RWPE2 (cell line): ENCODE results near the gene AGBL4.
"Not testable (repeated sequence)": the region's sequence is repeated elsewhere in the genome, so short reads cannot be mapped to it uniquely, and the experiment has no call there.

Source experiments
- ATAC-seq: fragments of 200-7000 bp; cut with Tn5 transposase; 3 replicates; pipeline ENCODE4 v1.9.1; 2021; ENCODE audit warnings: low read depth
- DNase-seq: peaks from one replicate; pipeline ENCODE4 v3.0.0-alpha.2; 2020; ENCODE audit warnings: low spot score
- H3K27ac ChIP-seq: fragments of 450-650 bp; 2 replicates; pipeline ENCODE4 v1.5.1; 2017; ENCODE audit warnings: mild to moderate bottlenecking; ENCODE audit not compliant: poor library complexity, severe bottlenecking
- H3K27me3 ChIP-seq: fragments of 250-450 bp; sonication (Bioruptor Pico); 2 replicates; pipeline ENCODE4 v1.5.1; 2021; ENCODE audit warnings: mild to moderate bottlenecking, moderate library complexity; ENCODE audit not compliant: insufficient read depth, poor library complexity, severe bottlenecking
- H3K36me3 ChIP-seq: fragments of 250-450 bp; sonication (Bioruptor Pico); 2 replicates; pipeline ENCODE4 v1.5.1; 2020; ENCODE audit warnings: low read depth, mild to moderate bottlenecking, moderate library complexity
- H3K4me1 ChIP-seq: fragments of 250-450 bp; sonication (Bioruptor Pico); 2 replicates; pipeline ENCODE4 v1.5.1; 2021; ENCODE audit warnings: mild to moderate bottlenecking, moderate library complexity; ENCODE audit not compliant: insufficient read depth, poor library complexity, severe bottlenecking
- H3K4me3 ChIP-seq: fragments of 250-450 bp; sonication (Bioruptor Pico); 2 replicates; pipeline ENCODE4 v1.5.1; 2021; ENCODE audit warnings: mild to moderate bottlenecking, moderate library complexity; ENCODE audit not compliant: severe bottlenecking
- H3K9me3 ChIP-seq: fragments of 250-450 bp; sonication (Bioruptor Pico); 2 replicates; pipeline ENCODE4 v1.5.1; 2021; ENCODE audit warnings: mild to moderate bottlenecking, moderate library complexity; ENCODE audit not compliant: severe bottlenecking
- TF ChIP-seq, protein P1 (sequence below): fragments of 450-650 bp; IDR thresholded peaks from one replicate; pipeline ENCODE4 v1.5.1; 2017; ENCODE audit warnings: mild to moderate bottlenecking, moderate library complexity; ENCODE audit not compliant: poor library complexity, severe bottlenecking

AGBL4 gene

DNA sequence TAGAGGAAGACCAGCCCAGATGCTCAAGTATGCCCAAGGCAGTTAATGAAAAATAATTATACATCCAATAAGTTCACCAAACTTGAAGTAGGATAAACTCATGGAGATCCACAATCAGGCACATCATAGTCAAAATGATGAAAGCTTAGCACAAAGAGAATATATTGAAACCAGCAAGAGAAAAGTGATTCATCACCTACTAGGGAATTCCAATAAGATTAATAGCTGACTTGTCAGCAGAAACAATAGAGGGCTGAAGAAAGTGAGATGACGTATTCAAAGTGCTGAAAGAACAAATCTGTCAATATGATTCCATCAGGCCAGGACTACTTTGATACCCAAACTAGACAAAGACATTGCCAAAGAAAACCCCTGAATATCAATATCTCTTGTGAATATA is 995.4 kb downstream of the AGBL4 start:
- Histone ChIP-seq H3K9me3 (no peaks in the 10 kb centered on the region), H3K27ac (no peak overlapping the region), H3K36me3 (no peaks in the 10 kb centered on the region), H3K27me3 (no peaks in the 10 kb centered on the region), H3K4me3 (no peak overlapping the region), H3K4me1 (no peaks in the 10 kb centered on the region)
- ATAC-seq, result no peak
- DNase-seq, result no peak
- TF ChIP-seq, protein P1, sequence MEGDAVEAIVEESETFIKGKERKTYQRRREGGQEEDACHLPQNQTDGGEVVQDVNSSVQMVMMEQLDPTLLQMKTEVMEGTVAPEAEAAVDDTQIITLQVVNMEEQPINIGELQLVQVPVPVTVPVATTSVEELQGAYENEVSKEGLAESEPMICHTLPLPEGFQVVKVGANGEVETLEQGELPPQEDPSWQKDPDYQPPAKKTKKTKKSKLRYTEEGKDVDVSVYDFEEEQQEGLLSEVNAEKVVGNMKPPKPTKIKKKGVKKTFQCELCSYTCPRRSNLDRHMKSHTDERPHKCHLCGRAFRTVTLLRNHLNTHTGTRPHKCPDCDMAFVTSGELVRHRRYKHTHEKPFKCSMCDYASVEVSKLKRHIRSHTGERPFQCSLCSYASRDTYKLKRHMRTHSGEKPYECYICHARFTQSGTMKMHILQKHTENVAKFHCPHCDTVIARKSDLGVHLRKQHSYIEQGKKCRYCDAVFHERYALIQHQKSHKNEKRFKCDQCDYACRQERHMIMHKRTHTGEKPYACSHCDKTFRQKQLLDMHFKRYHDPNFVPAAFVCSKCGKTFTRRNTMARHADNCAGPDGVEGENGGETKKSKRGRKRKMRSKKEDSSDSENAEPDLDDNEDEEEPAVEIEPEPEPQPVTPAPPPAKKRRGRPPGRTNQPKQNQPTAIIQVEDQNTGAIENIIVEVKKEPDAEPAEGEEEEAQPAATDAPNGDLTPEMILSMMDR, result no peak

DNA sequence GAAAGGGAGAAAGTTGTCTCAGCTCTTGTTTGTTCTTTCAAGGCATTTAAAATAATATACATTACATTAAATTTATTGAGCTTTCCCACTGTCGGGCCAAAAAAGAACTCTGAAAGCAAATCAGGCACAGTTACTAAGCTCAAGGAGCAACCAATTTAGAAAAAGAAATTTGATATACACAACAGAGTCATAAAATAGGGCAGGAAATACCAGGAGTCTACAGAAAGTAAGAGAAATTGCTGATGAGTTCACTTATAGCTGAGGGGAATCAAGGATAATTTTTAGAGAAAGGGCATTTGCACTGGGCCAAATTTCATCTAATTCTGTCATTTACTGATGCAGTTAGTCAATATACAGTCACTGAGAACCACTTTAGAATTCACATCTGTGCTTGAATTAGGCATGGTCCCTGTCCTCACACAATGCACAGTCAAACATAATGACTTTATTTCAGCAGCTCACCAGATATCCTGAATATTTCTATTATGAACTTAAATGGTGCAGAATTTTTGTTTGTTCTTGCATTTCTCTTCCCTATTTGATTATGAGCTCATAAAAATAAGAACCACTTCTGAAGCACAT is 997.4 kb downstream of the AGBL4 start:
- H3K27ac ChIP-seq, result no peak overlapping the region
- TF ChIP-seq, protein P1, result no peak

DNA sequence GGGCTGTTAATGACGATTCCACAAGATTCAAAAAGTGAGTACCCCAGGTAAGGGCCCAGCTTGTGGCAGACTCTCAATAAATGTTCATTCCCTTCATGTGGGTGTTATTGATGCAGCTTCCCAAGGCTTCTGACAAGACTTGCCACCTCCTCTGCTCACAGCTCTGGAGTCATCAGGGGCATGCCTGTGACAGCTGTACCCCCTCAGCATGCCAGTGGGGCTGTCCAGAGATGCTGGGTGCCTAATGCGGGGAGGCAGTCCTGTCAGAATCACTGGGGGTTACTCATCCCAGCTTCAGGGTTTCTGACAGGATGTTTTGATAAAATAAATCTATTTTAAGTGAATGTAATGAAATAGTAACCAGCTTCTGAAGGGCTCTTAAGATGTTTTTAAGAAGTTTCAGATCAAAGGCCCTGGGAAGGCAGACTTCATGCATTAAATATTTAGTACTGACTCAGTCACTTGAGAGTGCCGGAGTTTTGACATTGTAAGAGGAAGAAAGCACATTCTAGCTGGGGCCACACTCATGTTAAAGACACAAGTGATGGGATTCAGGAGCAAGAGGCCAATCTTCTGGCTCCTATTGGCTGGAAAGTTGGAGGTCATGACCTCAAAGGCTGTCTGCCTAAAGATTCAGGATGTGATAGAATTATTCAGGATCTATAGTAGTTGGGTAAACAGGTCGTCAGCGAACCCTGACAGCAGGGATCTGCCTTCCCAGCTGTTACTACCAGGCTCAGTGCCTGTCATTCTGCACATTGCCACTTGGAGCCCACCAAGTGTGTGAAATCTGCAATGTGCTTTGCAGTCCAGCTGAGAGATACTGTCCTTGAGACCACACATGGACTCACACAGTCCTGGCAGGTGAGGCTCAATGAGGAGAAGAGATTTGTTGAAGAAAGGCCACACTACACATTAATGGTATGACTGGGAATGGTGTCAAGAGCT is 1007.5 kb downstream of the AGBL4 start:
- DNase-seq (no peak), ATAC-seq (no peak)
- no peak overlapping the region for H3K27ac ChIP-seq
- H3K4me1 ChIP-seq, result no peaks in the 10 kb centered on the region
- no peaks in the 10 kb centered on the region for H3K36me3 ChIP-seq
- no peak overlapping the region for H3K4me3 ChIP-seq
- H3K9me3 ChIP-seq, result no peaks in the 10 kb centered on the region
- TF ChIP-seq, protein P1, result no peak
- H3K27me3 ChIP-seq, result no peaks in the 10 kb centered on the region

More for the DNA sequence above, 997.4 kb downstream of the AGBL4 start:
- DNase-seq, result no peak
- H3K27me3 ChIP-seq, result no peaks in the 10 kb centered on the region
- ATAC-seq, result no peak
- no peak overlapping the region for H3K4me3 ChIP-seq
- no peaks in the 10 kb centered on the region for H3K9me3 ChIP-seq
- H3K4me1 ChIP-seq, result no peaks in the 10 kb centered on the region
- H3K36me3 ChIP-seq, result no peaks in the 10 kb centered on the region

DNA sequence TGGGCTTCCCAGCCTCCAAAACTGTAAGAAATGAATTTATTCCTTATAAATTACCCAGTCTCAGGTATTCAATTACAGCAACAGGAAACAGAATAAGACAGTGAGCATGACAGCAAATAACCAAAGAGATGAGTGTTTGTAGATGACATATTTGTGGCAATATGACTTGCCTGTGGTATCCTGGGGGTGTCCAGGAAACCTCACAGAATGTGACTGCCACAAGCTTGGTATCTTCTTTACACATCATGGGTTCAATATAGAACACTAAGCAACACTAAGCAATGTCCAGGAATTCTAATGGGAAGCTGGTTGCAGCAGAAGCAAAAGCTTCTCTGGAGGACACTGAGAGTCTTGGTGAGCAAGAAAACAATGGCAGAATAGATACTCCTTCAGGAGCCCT is 1010.7 kb downstream of the AGBL4 start:
- H3K4me1 ChIP-seq, result no peaks in the 10 kb centered on the region
- no peaks in the 10 kb centered on the region for H3K9me3 ChIP-seq
- no peaks in the 10 kb centered on the region for H3K27me3 ChIP-seq
- no peak overlapping the region for H3K4me3 ChIP-seq
- no peaks in the 10 kb centered on the region for H3K36me3 ChIP-seq
- TF ChIP-seq, protein P1, result no peak
- DNase-seq (no peak), ATAC-seq (no peak)
- no peak overlapping the region for H3K27ac ChIP-seq

DNA sequence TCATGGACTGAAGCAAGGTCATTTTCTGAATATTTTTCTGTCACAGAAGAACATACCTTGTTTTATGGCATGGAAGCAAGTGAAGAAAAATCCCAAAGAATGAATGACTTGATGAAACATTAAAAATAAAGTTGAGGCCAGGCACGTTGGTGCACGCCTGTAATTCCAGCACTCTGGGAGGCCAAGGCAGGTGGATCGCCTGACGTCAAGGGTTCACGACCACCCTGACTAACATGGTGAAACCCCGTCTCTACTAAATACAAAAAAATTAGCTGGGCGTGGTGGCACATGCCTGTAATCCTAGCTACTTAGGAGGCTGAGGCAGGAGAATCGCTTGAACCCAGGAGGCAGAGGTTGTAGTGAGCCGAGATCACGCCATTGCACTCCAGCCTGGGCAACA is 1020.8 kb downstream of the AGBL4 start:
- not testable (repeated sequence) for ATAC-seq, H3K4me3 ChIP-seq

More for the DNA sequence above, 1020.8 kb downstream of the AGBL4 start:
- H3K27ac ChIP-seq, H3K9me3 ChIP-seq, H3K4me1 ChIP-seq, H3K36me3 ChIP-seq, DNase-seq, H3K27me3 ChIP-seq: not testable (repeated sequence)
